GM19035 (cell line): ENCODE results near the gene KTN1.

Experiments used
- ATAC-seq: cut with Tn5 transposase; IDR thresholded peaks from one replicate; pipeline ENCODE4 v1.9.1; 2021; ENCODE audit not compliant: unreplicated experiment

KTN1 gene

GRCh38 chr14:55579724-55580469 is at the start of gene KTN1:
KTN1 (plus strand) TSS chr14:55580207; CDS start chr14:55612049, 31,842 bp downstream.
- ATAC-seq: peak; percentile 85

- ATAC-seq: no peak
These were observed 49.5 kb upstream of the KTN1 start for GRCh38 chr14:55530464-55530863.

- no peak for ATAC-seq
These were observed 47.2 kb upstream of the KTN1 start for GRCh38 chr14:55532645-55533344.

GRCh38 chr14:55533960-55534359 is 46.0 kb upstream of the KTN1 start:
- ATAC-seq: no peak

GRCh38 chr14:55535516-55536203 is 44.3 kb upstream of the KTN1 start:
- no peak for ATAC-seq

- no peak for ATAC-seq
These were observed 43.8 kb upstream of the KTN1 start for GRCh38 chr14:55536204-55536708.

GRCh38 chr14:55537782-55538181 is 42.2 kb upstream of the KTN1 start:
- ATAC-seq: no peak

- ATAC-seq: no peak
These were observed 40.0 kb upstream of the KTN1 start for GRCh38 chr14:55539975-55540374.

GRCh38 chr14:55540847-55541773 is 38.9 kb upstream of the KTN1 start:
- ATAC-seq: no peak

GRCh38 chr14:55545779-55546178 is 34.2 kb upstream of the KTN1 start:
- no peak for ATAC-seq

GRCh38 chr14:55546212-55546874 is 33.7 kb upstream of the KTN1 start:
- ATAC-seq: peak; percentile 62

GRCh38 chr14:55547650-55548315 is 32.2 kb upstream of the KTN1 start:
- ATAC-seq: no peak

- ATAC-seq: no peak
These were observed 26.2 kb upstream of the KTN1 start for GRCh38 chr14:55553791-55554190.

GRCh38 chr14:55556929-55557623 is 22.9 kb upstream of the KTN1 start:
- ATAC-seq: no peak

GRCh38 chr14:55562135-55562534 is 17.9 kb upstream of the KTN1 start:
- ATAC-seq: no peak

GRCh38 chr14:55568618-55569017 is 11.4 kb upstream of the KTN1 start:
- ATAC-seq: no peak

- ATAC-seq: no peak
These were observed 8.7 kb upstream of the KTN1 start for GRCh38 chr14:55571125-55571889.

- ATAC-seq: no peak
These were observed 7.4 kb upstream of the KTN1 start for GRCh38 chr14:55572578-55572977.
